ENCODE data around the gene WNT7B. TPM values are rescaled to one million over a fixed set of nuclear protein-coding genes. Genes with fewer than 3 reads are reported as not detected.

Gene WNT7B
- total and polyA plus RNA-seq, 2 experiments from 2014 or later = 0.10 TPM; not detected in 1

DNA sequence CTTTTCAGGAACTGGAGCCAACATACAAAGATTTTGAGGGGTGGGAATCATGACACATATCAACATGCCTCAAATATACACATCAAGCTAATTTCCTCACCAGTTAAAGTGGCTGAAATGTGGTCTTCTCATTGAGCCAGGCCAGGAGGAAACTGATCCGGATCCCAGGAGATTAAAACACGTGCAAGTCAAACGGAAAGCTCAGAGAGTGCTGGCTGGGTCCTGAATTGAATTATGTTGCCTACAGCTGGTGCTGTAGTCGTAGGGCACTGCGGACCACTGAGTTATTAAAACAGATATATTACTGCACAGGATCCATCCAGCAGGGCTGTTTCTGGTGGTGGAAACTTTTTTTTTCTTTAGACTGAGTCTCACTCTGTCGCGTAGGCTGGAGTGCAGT lies 14.1 kb upstream of the WNT7B start (continued):
- TF ChIP-seq ZNF114 (CRISPR knock-in tag; IDR thresholded peaks at IDR 0.05) = no peak
- no peak for TF ChIP-seq NANOG (IDR thresholded peaks at IDR 0.05; ENCODE audit: borderline replicate concordance)
- no peak for TF ChIP-seq EZH2phosphoT487 (IDR thresholded peaks at IDR 0.05; ENCODE audit: unreplicated experiment)
- TF ChIP-seq, protein P1, sequence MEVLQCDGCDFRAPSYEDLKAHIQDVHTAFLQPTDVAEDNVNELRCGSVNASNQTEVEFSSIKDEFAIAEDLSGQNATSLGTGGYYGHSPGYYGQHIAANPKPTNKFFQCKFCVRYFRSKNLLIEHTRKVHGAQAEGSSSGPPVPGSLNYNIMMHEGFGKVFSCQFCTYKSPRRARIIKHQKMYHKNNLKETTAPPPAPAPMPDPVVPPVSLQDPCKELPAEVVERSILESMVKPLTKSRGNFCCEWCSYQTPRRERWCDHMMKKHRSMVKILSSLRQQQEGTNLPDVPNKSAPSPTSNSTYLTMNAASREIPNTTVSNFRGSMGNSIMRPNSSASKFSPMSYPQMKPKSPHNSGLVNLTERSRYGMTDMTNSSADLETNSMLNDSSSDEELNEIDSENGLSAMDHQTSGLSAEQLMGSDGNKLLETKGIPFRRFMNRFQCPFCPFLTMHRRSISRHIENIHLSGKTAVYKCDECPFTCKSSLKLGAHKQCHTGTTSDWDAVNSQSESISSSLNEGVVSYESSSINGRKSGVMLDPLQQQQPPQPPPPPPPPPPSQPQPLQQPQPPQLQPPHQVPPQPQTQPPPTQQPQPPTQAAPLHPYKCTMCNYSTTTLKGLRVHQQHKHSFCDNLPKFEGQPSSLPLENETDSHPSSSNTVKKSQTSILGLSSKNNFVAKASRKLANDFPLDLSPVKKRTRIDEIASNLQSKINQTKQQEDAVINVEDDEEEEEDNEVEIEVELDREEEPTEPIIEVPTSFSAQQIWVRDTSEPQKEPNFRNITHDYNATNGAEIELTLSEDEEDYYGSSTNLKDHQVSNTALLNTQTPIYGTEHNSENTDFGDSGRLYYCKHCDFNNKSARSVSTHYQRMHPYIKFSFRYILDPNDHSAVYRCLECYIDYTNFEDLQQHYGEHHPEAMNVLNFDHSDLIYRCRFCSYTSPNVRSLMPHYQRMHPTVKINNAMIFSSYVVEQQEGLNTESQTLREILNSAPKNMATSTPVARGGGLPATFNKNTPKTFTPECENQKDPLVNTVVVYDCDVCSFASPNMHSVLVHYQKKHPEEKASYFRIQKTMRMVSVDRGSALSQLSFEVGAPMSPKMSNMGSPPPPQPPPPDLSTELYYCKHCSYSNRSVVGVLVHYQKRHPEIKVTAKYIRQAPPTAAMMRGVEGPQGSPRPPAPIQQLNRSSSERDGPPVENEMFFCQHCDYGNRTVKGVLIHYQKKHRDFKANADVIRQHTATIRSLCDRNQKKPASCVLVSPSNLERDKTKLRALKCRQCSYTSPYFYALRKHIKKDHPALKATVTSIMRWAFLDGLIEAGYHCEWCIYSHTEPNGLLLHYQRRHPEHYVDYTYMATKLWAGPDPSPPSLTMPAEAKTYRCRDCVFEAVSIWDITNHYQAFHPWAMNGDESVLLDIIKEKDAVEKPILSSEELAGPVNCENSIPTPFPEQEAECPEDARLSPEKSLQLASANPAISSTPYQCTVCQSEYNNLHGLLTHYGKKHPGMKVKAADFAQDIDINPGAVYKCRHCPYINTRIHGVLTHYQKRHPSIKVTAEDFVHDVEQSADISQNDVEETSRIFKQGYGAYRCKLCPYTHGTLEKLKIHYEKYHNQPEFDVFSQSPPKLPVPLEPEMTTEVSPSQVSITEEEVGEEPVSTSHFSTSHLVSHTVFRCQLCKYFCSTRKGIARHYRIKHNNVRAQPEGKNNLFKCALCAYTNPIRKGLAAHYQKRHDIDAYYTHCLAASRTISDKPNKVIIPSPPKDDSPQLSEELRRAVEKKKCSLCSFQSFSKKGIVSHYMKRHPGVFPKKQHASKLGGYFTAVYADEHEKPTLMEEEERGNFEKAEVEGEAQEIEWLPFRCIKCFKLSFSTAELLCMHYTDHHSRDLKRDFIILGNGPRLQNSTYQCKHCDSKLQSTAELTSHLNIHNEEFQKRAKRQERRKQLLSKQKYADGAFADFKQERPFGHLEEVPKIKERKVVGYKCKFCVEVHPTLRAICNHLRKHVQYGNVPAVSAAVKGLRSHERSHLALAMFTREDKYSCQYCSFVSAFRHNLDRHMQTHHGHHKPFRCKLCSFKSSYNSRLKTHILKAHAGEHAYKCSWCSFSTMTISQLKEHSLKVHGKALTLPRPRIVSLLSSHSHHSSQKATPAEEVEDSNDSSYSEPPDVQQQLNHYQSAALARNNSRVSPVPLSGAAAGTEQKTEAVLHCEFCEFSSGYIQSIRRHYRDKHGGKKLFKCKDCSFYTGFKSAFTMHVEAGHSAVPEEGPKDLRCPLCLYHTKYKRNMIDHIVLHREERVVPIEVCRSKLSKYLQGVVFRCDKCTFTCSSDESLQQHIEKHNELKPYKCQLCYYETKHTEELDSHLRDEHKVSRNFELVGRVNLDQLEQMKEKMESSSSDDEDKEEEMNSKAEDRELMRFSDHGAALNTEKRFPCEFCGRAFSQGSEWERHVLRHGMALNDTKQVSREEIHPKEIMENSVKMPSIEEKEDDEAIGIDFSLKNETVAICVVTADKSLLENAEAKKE (CRISPR knock-in tag; IDR thresholded peaks at IDR 0.05) = no peak

DNA sequence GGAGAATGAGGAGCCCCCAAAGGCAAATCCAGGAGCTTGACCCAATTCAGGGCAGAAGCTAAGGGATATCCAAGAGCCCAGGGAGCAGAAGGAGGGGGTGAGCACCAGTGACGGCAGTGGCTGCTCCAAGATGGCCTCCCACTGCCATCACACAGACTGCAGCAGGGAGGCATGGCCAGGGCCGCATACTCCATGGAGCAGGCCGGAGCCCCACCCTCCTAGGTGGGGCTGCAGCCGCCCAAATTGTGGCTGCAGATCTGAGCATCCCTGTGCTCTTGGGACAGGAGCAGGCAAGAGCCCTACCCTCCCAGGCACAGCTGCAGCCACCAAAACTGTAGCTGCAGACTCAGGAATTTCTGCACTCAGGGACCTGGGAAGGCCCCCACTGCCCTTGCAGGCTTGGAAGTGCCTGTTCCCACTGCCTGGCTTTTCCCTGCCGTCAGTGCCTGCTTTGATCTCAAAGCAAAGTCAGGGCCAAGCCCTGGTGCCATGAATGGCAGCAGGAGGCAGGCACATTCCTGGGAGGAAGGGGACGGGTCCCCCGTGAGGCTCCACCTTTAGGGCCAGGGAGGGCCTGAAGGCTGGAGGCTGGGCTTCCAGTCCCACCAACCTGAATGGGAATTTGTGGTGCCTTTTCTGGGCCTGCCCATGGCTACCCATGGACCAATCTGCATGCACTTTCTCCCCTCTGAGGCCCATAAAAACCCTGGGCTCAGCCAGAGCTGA lies 10.3 kb upstream of the WNT7B start:
- Mint-ChIP-seq H3K4me1 (no peaks in the 10 kb centered on the region), H3K27me3 (ENCODE audit: insufficient read depth, low read depth, poor library complexity) (peaks cover 9% of the 10 kb centered on the region), H3K9me3 (peaks cover 15% of the 10 kb centered on the region), H3K4me3 (no peak overlapping the region), H3K27ac (no peak overlapping the region), H3K36me3 (ENCODE audit: low read depth) (no peaks in the 10 kb centered on the region; the same call in 2 of the 3 replicates)
- Histone ChIP-seq H3K4me1 (ENCODE audit: insufficient read depth) (no peaks in the 10 kb centered on the region), H3K27ac (ENCODE audit: low read depth) (no peak overlapping the region), H3F3A (replicated peaks; ENCODE audit: low read depth) (no peaks in the 10 kb centered on the region), H2AFZ (no peak overlapping the region), H3K9me2 (ENCODE audit: insufficient read depth) (no peaks in the 10 kb centered on the region), H3K36me3 (ENCODE audit: insufficient read depth) (no peaks in the 10 kb centered on the region), H3K4me2 (no peak overlapping the region), H4K20me1 (replicated peaks; ENCODE audit: insufficient read depth) (no peaks in the 10 kb centered on the region), H3K27me3 (ENCODE audit: insufficient read depth) (no peaks in the 10 kb centered on the region), H3K79me2 (replicated peaks; ENCODE audit: insufficient read depth) (no peaks in the 10 kb centered on the region), H3K4me3 (no peak overlapping the region)
- no peak for DNase-seq (ENCODE audit: low spot score)
- TF ChIP-seq, protein P2, sequence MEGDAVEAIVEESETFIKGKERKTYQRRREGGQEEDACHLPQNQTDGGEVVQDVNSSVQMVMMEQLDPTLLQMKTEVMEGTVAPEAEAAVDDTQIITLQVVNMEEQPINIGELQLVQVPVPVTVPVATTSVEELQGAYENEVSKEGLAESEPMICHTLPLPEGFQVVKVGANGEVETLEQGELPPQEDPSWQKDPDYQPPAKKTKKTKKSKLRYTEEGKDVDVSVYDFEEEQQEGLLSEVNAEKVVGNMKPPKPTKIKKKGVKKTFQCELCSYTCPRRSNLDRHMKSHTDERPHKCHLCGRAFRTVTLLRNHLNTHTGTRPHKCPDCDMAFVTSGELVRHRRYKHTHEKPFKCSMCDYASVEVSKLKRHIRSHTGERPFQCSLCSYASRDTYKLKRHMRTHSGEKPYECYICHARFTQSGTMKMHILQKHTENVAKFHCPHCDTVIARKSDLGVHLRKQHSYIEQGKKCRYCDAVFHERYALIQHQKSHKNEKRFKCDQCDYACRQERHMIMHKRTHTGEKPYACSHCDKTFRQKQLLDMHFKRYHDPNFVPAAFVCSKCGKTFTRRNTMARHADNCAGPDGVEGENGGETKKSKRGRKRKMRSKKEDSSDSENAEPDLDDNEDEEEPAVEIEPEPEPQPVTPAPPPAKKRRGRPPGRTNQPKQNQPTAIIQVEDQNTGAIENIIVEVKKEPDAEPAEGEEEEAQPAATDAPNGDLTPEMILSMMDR (conservative IDR thresholded peaks at IDR 0.05; ENCODE audit: low read depth in 2 of 2) = no peak
- TF ChIP-seq CREB1 (CRISPR knock-in tag; IDR thresholded peaks at IDR 0.05; ENCODE audit: low read depth) (no peak), STAT1 (IDR thresholded peaks at IDR 0.05; ENCODE audit: unreplicated experiment) (no peak), ZNF114 (CRISPR knock-in tag; IDR thresholded peaks at IDR 0.05) (no peak)
- ATAC-seq = no peak

Data from GM23338 (cell line).